CD14-positive monocyte (primary cell): ENCODE results near the gene SLC24A4. TPM values are rescaled to one million over a fixed set of nuclear protein-coding genes. Genes with fewer than 3 reads are reported as not detected.

Source experiments
- DNase-seq, 3 donors: peaks; one replicate each; pipeline ENCODE4 v3.0.0-alpha.2; 2011 to 2022
- H2AFZ ChIP-seq: 2 replicates; pipeline ENCODE4 v1.6.0; 2012; ENCODE audit warnings: mild to moderate bottlenecking, low read depth, low read length, inconsistent platforms; ENCODE audit not compliant: insufficient read depth, poor library complexity, severe bottlenecking
- H3K27ac ChIP-seq, 2 donors: 1 replicate in 1 of 2; 2 replicates in 1 of 2; pipeline ENCODE4 v1.5.1; 2012 to 2013; ENCODE audit warnings: low read length in 2 of 2, control low read depth in 1 of 2, inconsistent platforms in 1 of 2, low read depth in 1 of 2, mild to moderate bottlenecking in 1 of 2
- H3K27me3 ChIP-seq, 2 donors: one replicate each; pipeline versions ENCODE4 v1.6.0 to v1.6.1; 2011 to 2013; ENCODE audit warnings: low read length in 2 of 2; ENCODE audit not compliant: control insufficient read depth in 2 of 2, insufficient read depth in 2 of 2
- H3K36me3 ChIP-seq, 2 donors: replicated peaks in 1 of 2; 1 replicate in 1 of 2; 2 replicates in 1 of 2; pipeline versions ENCODE4 v1.5.1 to v1.6.1; 2012 to 2013; ENCODE audit warnings: low read length in 2 of 2, control low read depth in 1 of 2, inconsistent platforms in 1 of 2, mild to moderate bottlenecking in 1 of 2; ENCODE audit not compliant: insufficient read depth in 2 of 2, control insufficient read depth in 1 of 2
- H3K4me1 ChIP-seq, 2 donors: 1 replicate in 1 of 2; 2 replicates in 1 of 2; pipeline versions ENCODE4 v1.5.1 to v1.6.1; 2012 to 2013; ENCODE audit warnings: low read length in 2 of 2, control low read depth in 1 of 2, inconsistent platforms in 1 of 2, mild to moderate bottlenecking in 1 of 2, moderate library complexity in 1 of 2; ENCODE audit not compliant: insufficient read depth in 2 of 2, control insufficient read depth in 1 of 2
- H3K4me2 ChIP-seq: replicated peaks from 2 replicates; pipeline ENCODE3; 2012; ENCODE audit warnings: low read length, moderate library complexity, mild to moderate bottlenecking; ENCODE audit not compliant: poor library complexity, severe bottlenecking; ENCODE audit errors: extremely low read depth
- H3K4me3 ChIP-seq, 3 experiments: fragments of 200-600 bp in 1 of 3; sonication (generic) in 1 of 3; replicated peaks in 1 of 3; 1 replicate in 2 of 3; 2 replicates in 1 of 3; pipeline ENCODE4 v1.5.1; 2011 to 2013; ENCODE audit warnings: low read length in 3 of 3, mild to moderate bottlenecking in 3 of 3, control low read depth in 2 of 3, low read depth in 2 of 3, inconsistent platforms in 1 of 3, moderate library complexity in 1 of 3
- H3K79me2 ChIP-seq: 2 replicates; pipeline ENCODE4 v1.6.0; 2012; ENCODE audit warnings: mild to moderate bottlenecking, control low read depth, inconsistent platforms, low read length, moderate library complexity; ENCODE audit not compliant: insufficient read depth
- H3K9ac ChIP-seq: 2 replicates; pipeline ENCODE4 v1.6.0; 2017; ENCODE audit warnings: low read length, mild to moderate bottlenecking; ENCODE audit not compliant: insufficient read depth, poor library complexity, severe bottlenecking
- H3K9me3 ChIP-seq, 2 donors: replicated peaks in 1 of 2; 1 replicate in 1 of 2; 2 replicates in 1 of 2; pipeline versions ENCODE4 v1.5.1 to v1.6.1; 2012 to 2013; ENCODE audit warnings: low read length in 2 of 2, control low read depth in 1 of 2; ENCODE audit not compliant: control insufficient read depth in 1 of 2, insufficient read depth in 1 of 2
- H4K20me1 ChIP-seq: 2 replicates; pipeline ENCODE4 v1.6.0; 2012; ENCODE audit warnings: mild to moderate bottlenecking, low read length, control low read depth, moderate library complexity; ENCODE audit not compliant: insufficient read depth
- H3K27ac Mint-ChIP-seq, 7 donors: one replicate each; pipeline ENCODE4 v1.8.0; 2020; ENCODE audit warnings: mild to moderate bottlenecking in 7 of 7, mixed read lengths in 7 of 7, moderate library complexity in 6 of 7, inconsistent platforms in 2 of 7
- H3K27me3 Mint-ChIP-seq, 3 donors: one replicate each; pipeline ENCODE4 v1.8.0; 2021 to 2022; ENCODE audit warnings: low read depth in 3 of 3, mild to moderate bottlenecking in 3 of 3, mixed read lengths in 3 of 3, moderate library complexity in 3 of 3, inconsistent platforms in 1 of 3
- H3K36me3 Mint-ChIP-seq, 2 donors: one replicate each; pipeline ENCODE4 v1.8.0; 2020; ENCODE audit warnings: mixed read lengths in 2 of 2, inconsistent platforms in 1 of 2, mild to moderate bottlenecking in 1 of 2
- H3K4me1 Mint-ChIP-seq: one replicate; pipeline ENCODE4 v1.8.0; 2020; ENCODE audit warnings: mild to moderate bottlenecking, mixed read lengths
- H3K4me3 Mint-ChIP-seq, 2 donors: one replicate each; pipeline ENCODE4 v1.8.0; 2020; ENCODE audit warnings: mild to moderate bottlenecking in 2 of 2, mixed read lengths in 2 of 2, moderate library complexity in 1 of 2
- H3K9me3 Mint-ChIP-seq, 7 donors: one replicate each; pipeline ENCODE4 v1.8.0; 2020 to 2022; ENCODE audit warnings: mixed read lengths in 7 of 7, mild to moderate bottlenecking in 6 of 7, moderate library complexity in 6 of 7, inconsistent platforms in 2 of 7
- CTCF ChIP-seq: fragments of 200-600 bp; IDR thresholded peaks from one replicate; pipeline ENCODE4 v1.8.0; 2022; ENCODE audit warnings: antibody characterized with exemption, mild to moderate bottlenecking
- WGBS: methylation state at CpG from one replicate; pipeline ENCODE4 v1.1.5; 2013; ENCODE audit warnings: missing lambda C conversion rate; ENCODE audit not compliant: insufficient coverage; 5-methylcytosine and 5-hydroxymethylcytosine counted together
- intact Hi-C, 2 donors: fragments of 100-400 bp; cut with micrococcal nuclease; formaldehyde crosslinking; loops; one replicate each; pipeline versions ENCODE4 v1.15.0 to v1.15.1; 2023
- polyA plus RNA-seq, 3 donors: library from polyadenylated mRNA; depleted of rRNA in 1 of 3; unstranded in 2 of 3; stranded (reverse) in 1 of 3; fragments of 300-500 nt in 2 of 3; fragments of >200 nt in 1 of 3; fragmentation: Illumina TruSeq in 2 of 3; gene quantifications; 1 replicate in 2 of 3; 2 replicates in 1 of 3; pipeline ENCODE4 v1.2.3, GENCODE V29; 2012 to 2021

The SLC24A4 gene
- polyA plus RNA-seq, 3 donors: 20.0 to 41.9 (median 26.5) TPM

- TF ChIP-seq CTCF: no peak
- Mint-ChIP-seq H3K4me1 (peaks cover 58% of the 10 kb centered on the region), H3K4me3 (no peak overlapping the region), H3K27ac (peak overlapping the region in 4 of 7 donors; percentile 7 to 69 (median 27)), H3K36me3 (peaks cover 56 to 71% of the 10 kb centered on the region in 2 donors), H3K27me3 (peaks cover 3 to 8% (median 4%) of the 10 kb centered on the region in 3 donors), H3K9me3 (peaks cover 3 to 12% (median 6%) of the 10 kb centered on the region in 7 donors)
- Histone ChIP-seq H3K4me1 (peaks cover 37 to 58% of the 10 kb centered on the region in 2 donors), H3K9ac (no peak overlapping the region), H3K36me3 (peaks cover 2 to 21% of the 10 kb centered on the region in 2 donors), H3K27me3 (no peaks in the 10 kb centered on the region), H3K79me2 (peaks cover 95% of the 10 kb centered on the region), H2AFZ (no peak overlapping the region), H3K9me3 (peaks cover 0 to 5% of the 10 kb centered on the region in 2 donors), H3K27ac (no peak overlapping the region), H3K4me3 (no peak overlapping the region), H3K4me2 (no peak overlapping the region), H4K20me1 (peaks cover 100% of the 10 kb centered on the region)
- DNase-seq: no peak
- 100% methylated on average over 11 of the region's 14 CpGs for WGBS
- intact Hi-C loops: no loop called here
Measured at GRCh38 chr14:92528486-92529100, 205.6 kb downstream of the SLC24A4 start.

DNA sequence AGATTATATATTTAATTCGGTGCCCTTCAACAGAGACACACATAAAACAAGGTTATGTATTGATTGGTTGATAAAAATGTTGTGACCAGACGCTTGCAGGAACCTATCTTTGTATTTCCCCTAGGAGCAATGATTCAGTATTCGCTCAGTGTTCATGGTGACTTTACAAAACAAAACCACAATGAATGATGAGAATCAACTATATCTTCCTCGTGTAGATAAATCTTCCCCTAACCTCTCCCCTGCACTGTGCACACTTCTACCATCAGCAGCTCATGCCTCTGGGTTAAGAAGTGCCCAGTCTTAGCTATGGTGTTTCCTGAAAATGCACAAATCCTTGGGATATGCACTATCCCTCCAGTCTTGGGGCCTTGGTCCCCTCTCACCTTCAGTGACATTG is 206.9 kb downstream of the SLC24A4 start:
- H3K9me3 ChIP-seq: peaks cover 0 to 5% of the 10 kb centered on the region in 2 donors
- no peaks in the 10 kb centered on the region for H3K27me3 ChIP-seq
- peaks cover 0 to 22% of the 10 kb centered on the region in 2 donors for H3K36me3 ChIP-seq
- WGBS: 0% methylated on average over 1 of the region's 4 CpGs
- peaks cover 100% of the 10 kb centered on the region for H4K20me1 ChIP-seq
- H3K4me3 Mint-ChIP-seq: no peak overlapping the region
- H3K4me2 ChIP-seq: no peak overlapping the region
- intact Hi-C loops: loop anchor here in 1 of 2 donors (2.0 to 5.0 kb wide), 2 partner anchors 13 to 68 kb away; no protein-coding TSS in a partner anchor
- H3K9me3 Mint-ChIP-seq: peaks cover 3 to 12% (median 6%) of the 10 kb centered on the region in 7 donors
- H3K27me3 Mint-ChIP-seq: peaks cover 2 to 8% (median 3%) of the 10 kb centered on the region in 3 donors
- peaks cover 95% of the 10 kb centered on the region for H3K79me2 ChIP-seq
- no peak overlapping the region for H3K9ac ChIP-seq
- H3K27ac ChIP-seq: peak overlapping the region in 1 of 2 donors; percentile 89
- H3K4me1 ChIP-seq: peaks cover 28 to 45% of the 10 kb centered on the region in 2 donors
- H3K27ac Mint-ChIP-seq: peak overlapping the region; percentile 8 to 80 (median 72)
- TF ChIP-seq CTCF: no peak
- DNase-seq: peak in 2 of 3 donors; percentile 37 to 62
- H3K4me3 ChIP-seq: no peak overlapping the region
- no peak overlapping the region for H2AFZ ChIP-seq
- peaks cover 52 to 61% of the 10 kb centered on the region in 2 donors for H3K36me3 Mint-ChIP-seq
- H3K4me1 Mint-ChIP-seq: peaks cover 46% of the 10 kb centered on the region
